ENCODE measurements around the gene ASCC3. TPM values are rescaled to one million over a fixed set of nuclear protein-coding genes. Genes with fewer than 3 reads are reported as not detected.

ASCC3 gene
- total and polyA plus RNA-seq, 3 donors from 2014 or later, result 16.1 to 29.3 (median 29.0) TPM

DNA sequence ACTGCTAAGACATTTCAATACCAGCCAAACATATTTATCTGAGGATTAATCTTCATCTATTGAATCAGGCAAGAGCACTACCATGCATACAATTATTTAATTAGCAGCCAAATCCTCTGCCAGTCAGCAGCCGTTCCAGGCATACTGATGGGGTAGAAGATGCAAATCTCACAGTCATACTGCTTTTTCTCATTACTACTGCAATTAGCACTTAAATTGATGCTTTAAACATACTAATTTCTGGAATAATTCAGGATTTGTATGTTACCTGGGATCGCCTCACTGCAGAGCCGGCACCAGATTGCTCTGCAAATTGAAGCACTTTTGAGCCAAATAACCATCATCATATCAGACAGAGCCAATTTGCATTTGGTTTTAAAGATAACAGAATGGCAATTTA lies 366.5 kb downstream of the ASCC3 start:
- H3K36me3 ChIP-seq (ENCODE audit: low read depth, missing control alignments), result no peaks in the 10 kb centered on the region
- H3K4me3 ChIP-seq, result no peak overlapping the region
- H3K27ac ChIP-seq, result no peak overlapping the region
- WGBS, 2 donors, result 87 to 98% methylated on average over 3 of the region's 3 CpGs
- DNase-seq, result no peak
- no peaks in the 10 kb centered on the region for H3K27me3 ChIP-seq
- H3K9me3 ChIP-seq, result no peaks in the 10 kb centered on the region
- no peaks in the 10 kb centered on the region for H3K4me1 ChIP-seq
- intact Hi-C loops (cut with DNase I; ENCODE audit: low total_unique reads), result no loop called here
- TF ChIP-seq POLR2A (IDR thresholded peaks at IDR 0.05), result no peak
- TF ChIP-seq, protein P1, sequence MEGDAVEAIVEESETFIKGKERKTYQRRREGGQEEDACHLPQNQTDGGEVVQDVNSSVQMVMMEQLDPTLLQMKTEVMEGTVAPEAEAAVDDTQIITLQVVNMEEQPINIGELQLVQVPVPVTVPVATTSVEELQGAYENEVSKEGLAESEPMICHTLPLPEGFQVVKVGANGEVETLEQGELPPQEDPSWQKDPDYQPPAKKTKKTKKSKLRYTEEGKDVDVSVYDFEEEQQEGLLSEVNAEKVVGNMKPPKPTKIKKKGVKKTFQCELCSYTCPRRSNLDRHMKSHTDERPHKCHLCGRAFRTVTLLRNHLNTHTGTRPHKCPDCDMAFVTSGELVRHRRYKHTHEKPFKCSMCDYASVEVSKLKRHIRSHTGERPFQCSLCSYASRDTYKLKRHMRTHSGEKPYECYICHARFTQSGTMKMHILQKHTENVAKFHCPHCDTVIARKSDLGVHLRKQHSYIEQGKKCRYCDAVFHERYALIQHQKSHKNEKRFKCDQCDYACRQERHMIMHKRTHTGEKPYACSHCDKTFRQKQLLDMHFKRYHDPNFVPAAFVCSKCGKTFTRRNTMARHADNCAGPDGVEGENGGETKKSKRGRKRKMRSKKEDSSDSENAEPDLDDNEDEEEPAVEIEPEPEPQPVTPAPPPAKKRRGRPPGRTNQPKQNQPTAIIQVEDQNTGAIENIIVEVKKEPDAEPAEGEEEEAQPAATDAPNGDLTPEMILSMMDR (IDR thresholded peaks at IDR 0.05), result no peak

- Histone ChIP-seq H3K27me3 (no peaks in the 10 kb centered on the region), H3K27ac (no peak overlapping the region), H3K4me3 (no peak overlapping the region), H3K36me3 (ENCODE audit: low read depth, missing control alignments) (no peaks in the 10 kb centered on the region), H3K9me3 (no peaks in the 10 kb centered on the region), H3K4me1 (no peaks in the 10 kb centered on the region)
- intact Hi-C loops (cut with DNase I; ENCODE audit: low total_unique reads), result no loop called here
- TF ChIP-seq POLR2A (IDR thresholded peaks at IDR 0.05), result no peak
- TF ChIP-seq, protein P1 (IDR thresholded peaks at IDR 0.05), result no peak
- DNase-seq, result no peak
- 70 to 73% methylated on average over 6 of the region's 6 CpGs for WGBS, 2 donors
Observed at GRCh38 chr6:100512203-100512862, 368.8 kb downstream of the ASCC3 start.

- H3K27ac ChIP-seq, result no peak overlapping the region
- H3K9me3 ChIP-seq, result no peaks in the 10 kb centered on the region
- no peak for DNase-seq
- intact Hi-C loops (cut with DNase I; ENCODE audit: low total_unique reads), result no loop called here
- TF ChIP-seq, protein P1 (IDR thresholded peaks at IDR 0.05), result no peak
- no peak for TF ChIP-seq POLR2A (IDR thresholded peaks at IDR 0.05)
- no peaks in the 10 kb centered on the region for H3K27me3 ChIP-seq
- no peak overlapping the region for H3K4me3 ChIP-seq
- H3K36me3 ChIP-seq (ENCODE audit: low read depth, missing control alignments), result no peaks in the 10 kb centered on the region
- WGBS, 2 donors, result 66 to 85% methylated on average over 3 of the region's 3 CpGs
- no peaks in the 10 kb centered on the region for H3K4me1 ChIP-seq
Observed at GRCh38 chr6:100509101-100509500, 372.0 kb downstream of the ASCC3 start.

GRCh38 chr6:100506651-100507050 lies 374.5 kb downstream of the ASCC3 start:
- no peaks in the 10 kb centered on the region for H3K9me3 ChIP-seq
- H3K27ac ChIP-seq, result no peak overlapping the region
- H3K4me3 ChIP-seq, result no peak overlapping the region
- intact Hi-C loops (cut with DNase I; ENCODE audit: low total_unique reads), result no loop called here
- WGBS, 2 donors, result 97% methylated on average over 2 of the region's 2 CpGs
- TF ChIP-seq POLR2A (IDR thresholded peaks at IDR 0.05), result no peak
- TF ChIP-seq, protein P1 (IDR thresholded peaks at IDR 0.05), result no peak
- no peak for DNase-seq
- H3K27me3 ChIP-seq, result no peaks in the 10 kb centered on the region
- no peaks in the 10 kb centered on the region for H3K4me1 ChIP-seq
- H3K36me3 ChIP-seq (ENCODE audit: low read depth, missing control alignments), result no peaks in the 10 kb centered on the region

Data from testis (tissue), 3 donors.